Frontal cortex (tissue), 4 donors: ENCODE data around the gene NAALADL2. TPM values are rescaled to one million over a fixed set of nuclear protein-coding genes. Genes with fewer than 3 reads are reported as not detected.
"Not testable (repeated sequence)": the region's sequence is repeated elsewhere in the genome, so short reads cannot be mapped to it uniquely, and the experiment has no call there.

Experiments
- DNase-seq, 2 donors: peaks; one replicate each; pipeline ENCODE4 v3.0.0; 2012; ENCODE audit warnings: low spot score in 2 of 2
- FAIRE-seq: peaks from 2 replicates; lab custom pipeline; 2012; peaks lifted over from hg19 to GRCh38; lab: Jason Lieb, UNC
- small RNA-seq: library from RNA; depleted of rRNA; stranded (forward); fragments of <200 nt; gene quantifications from one replicate; pipeline ENCODE3, GENCODE V24; 2014
- total RNA-seq: library from RNA; depleted of rRNA; stranded (reverse); fragments of >200 nt; gene quantifications from one replicate; pipeline ENCODE4 v1.2.3, GENCODE V29; 2014
- donor health status: control.
- donor health status: control.
- donor health status: control.

NAALADL2 gene
- total RNA-seq, 1 donor from 2014 or later = 4.9 TPM

DNA sequence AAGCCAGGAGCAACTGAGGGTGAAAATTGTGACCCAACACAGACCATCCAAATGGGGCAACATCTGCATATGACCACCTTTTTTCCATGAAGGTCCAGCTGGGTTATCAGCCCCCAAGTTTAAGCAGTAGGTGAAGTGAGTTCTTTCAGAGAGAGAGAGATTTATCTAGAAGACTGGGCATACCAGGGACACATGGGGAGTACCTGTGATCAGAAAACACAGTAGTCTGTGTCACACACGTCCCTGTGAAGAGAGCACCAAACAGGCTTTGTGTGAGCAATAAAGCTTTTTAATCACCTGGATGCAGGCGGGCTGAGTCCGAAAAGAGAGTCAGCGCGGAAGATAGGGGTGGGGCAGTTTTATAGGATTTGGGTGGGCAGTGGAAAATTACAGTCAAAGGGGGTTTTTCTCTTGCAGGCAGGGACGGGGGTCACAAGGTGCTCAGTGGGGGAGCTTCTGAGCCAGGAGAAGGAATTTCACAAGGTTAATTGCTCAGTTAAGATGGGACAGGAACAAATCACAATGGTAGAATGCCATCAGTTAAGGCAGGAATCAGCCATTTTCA, 966.0 kb downstream of the NAALADL2 start:
- not testable (repeated sequence) for DNase-seq

DNA sequence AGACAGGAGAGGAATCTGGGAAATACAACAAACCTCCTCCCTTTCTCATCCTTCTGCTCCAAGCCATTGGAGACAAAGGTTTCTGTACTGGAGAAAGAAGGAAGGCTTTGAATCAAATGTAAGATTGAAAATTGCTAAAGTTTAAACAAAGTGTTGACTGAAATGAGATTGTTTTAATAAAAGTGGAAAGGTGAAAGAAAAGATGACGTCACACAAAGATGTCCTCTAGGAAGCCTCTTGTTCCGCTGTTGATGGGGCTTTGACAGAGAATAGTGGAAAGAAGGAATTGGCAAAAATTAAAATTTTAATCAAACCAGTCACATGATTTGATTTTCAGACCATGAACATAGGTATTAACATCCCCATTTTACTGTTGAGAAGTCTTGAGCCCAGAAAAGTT, 967.6 kb downstream of the NAALADL2 start:
- FAIRE-seq (no peak), DNase-seq (no peak)

More for the DNA sequence above, 966.0 kb downstream of the NAALADL2 start:
- not testable (repeated sequence) for FAIRE-seq

DNA sequence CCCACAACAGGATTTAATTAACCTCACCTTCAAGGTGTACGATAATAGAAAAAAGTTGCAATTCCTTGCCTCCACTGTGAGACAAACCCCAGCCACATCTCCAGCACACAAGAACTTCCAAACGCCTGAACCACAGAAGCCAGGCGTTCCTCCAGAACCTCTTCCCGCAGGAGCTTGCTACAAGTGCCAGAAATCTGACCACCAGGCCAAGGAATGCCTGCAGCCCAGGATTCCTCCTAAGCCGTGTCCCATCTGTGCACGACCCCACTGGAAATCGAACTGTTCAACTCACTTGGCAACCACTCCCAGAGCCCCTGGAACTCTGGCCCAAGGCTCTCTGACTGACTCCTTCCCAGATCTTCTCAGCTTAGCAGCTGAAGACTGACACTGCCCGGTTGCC, 970.7 kb downstream of the NAALADL2 start:
- FAIRE-seq, DNase-seq: not testable (repeated sequence)

DNA sequence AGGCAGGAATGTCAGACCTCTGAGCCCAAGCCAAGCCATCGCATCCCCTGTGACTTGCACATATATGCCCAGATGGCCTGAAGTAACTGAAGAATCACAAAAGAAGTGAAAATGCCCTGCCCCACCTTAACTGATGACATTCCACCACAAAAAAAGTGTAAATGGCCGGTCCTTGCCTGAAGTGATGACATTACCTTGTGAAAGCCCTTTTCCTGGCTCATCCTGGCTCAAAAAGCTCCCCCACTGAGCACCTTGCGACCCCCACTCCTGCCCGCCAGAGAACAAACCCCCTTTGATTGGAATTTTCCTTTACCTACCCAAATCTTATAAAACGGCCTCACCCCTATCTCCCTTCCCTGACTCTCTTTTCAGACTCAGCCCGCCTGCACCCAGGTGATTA, 976.6 kb downstream of the NAALADL2 start:
- not testable (repeated sequence) for DNase-seq, FAIRE-seq

DNA sequence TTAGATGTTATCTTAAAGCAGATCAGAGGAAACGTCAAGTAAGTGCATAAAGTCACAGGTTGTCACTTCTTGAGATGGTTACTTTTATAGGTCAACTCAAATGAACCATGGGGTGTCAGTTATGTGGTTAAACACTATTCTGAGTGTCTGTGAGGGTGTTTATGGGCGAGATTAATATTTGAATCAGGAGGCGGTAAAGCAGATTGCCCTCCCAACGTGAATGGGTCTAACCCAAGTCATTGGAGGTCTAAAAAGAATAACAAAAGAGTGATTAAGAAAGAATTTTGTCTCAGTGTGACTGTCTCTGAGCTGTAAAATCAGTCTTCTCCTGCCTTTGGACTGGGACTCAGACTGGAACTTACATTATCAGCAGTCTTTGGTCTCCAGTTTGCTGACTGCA, 977.5 kb downstream of the NAALADL2 start:
- FAIRE-seq (no peak), DNase-seq (no peak)

DNA sequence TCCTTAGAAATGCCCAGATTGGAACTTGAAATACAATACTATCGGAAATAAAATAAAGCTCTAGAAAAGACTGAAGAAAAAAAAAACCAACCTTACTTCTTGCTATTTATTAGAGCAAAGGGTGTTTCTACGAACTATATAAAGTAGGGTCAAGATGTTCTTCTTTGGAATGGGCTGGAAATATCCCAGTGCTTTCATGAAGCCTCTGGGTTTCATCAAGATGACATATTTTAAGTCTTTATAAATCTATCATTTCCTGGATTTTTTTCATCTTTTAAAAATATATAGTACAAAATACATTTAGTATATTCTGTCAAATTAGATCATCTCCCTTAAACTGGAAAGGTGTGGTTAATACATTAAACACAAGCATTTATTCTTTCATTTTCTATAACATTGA, 978.8 kb downstream of the NAALADL2 start:
- DNase-seq = no peak
- FAIRE-seq = no peak

DNA sequence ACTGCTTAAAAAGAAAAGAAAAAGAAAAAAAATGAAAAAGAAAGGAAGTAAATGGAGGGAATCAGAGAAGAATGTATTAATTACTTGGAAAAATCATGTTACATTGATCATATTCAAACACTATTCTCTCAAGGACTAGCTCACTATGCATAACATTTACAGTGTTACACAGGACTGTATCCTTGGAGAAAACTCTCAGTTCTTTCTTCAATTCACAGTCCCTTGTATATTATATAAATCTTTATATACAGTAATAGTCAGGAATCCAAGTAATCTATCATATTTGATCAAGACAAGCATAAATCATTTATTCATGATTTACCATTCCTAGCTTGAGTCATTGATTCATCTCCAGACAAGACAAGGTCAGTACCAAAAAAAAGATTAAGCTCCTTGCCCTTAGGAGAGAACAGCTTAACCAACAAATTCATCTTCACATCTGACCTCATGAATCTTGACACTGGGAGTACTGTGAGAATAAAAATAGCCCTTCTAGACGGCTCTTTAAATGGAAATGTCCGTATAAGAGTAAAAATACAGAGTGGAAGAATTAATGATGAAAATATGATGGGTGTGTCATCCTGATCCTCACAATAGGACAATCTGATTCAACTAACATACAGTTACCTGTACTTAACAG, 980.4 kb downstream of the NAALADL2 start:
- no peak for DNase-seq
- no peak for FAIRE-seq

DNA sequence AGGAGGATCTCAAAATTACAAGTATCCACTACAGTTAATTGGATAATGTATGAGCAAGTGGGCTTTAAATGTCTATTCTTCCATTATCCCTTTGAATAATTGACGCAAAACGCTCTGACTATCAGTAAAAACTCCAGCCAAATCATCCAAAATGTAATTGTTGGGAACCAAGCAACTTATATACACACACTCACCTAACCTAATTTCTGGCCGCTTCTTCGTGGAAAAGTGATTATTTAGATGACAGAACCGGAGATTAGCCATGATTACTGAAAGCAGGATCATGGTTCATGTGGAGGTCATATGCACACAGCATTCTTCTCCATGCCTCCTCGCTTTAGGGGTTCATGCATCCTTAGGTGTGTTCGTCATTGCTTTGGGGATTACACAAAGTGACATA, 992.4 kb downstream of the NAALADL2 start:
- DNase-seq = no peak
- no peak for FAIRE-seq

DNA sequence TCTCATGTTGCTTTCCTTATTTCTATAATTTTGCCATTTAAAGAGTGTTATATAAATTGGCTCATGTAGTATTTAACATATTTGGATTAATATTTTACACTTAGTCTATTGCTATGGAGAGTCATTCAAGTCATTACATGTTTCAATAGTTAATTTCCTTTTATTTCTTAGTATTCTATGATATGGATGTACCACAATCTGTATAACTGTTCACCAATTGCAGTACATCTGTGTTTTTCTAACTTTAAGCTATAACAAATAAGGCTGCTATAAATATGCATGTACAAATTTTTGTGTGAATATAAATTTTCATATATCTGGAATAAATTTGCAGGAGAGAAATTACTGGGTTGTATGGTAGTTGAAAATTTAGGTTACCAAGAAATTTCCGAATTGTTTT, 993.4 kb downstream of the NAALADL2 start:
- FAIRE-seq = peak; percentile 8
- no peak for DNase-seq

DNA sequence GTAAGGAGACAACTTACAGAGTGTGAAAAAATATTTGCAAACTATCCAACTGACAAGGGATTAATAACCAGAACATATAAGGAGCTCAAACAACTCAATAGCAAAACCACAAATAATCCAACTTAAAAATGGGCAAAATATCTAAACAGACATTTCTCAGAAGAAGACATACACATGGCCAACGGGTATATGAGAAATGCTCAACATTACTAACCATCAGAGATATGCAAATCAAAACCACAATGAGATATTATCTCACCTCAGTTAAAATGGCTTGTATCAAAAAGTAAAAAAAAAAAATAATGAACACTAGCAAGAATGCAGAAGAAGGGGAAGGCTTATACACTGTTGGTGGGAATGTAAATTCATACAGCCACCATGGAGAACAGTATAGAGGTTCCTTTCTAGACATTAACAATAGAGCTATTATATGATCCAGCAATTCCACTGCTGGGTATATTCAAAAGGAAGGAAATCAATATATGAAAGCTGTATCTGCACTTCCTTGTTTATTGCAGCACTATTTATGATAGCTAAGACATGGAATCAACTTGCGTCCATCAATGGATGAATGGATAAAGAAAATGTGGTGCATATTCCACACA, 998.6 kb downstream of the NAALADL2 start:
- DNase-seq (no peak), FAIRE-seq (peak; percentile 3)

Small RNAs within 50 kb of the gene (small RNA-seq; reads per million reads assigned to genes)
- gene MIR4789 (not detected), gene RNU4-91P (not detected), gene RNU6-1233P (not detected), gene RNU6-1317P (not detected)
